H9 (cell line): Measurements from ENCODE around the gene EIF4E1B. TPM values are rescaled to one million over a fixed set of nuclear protein-coding genes. Genes with fewer than 3 reads are reported as not detected.

ENCODE experiments used
- DNase-seq: peaks from one replicate; pipeline ENCODE4 v3.0.0-alpha.2; 2017
- H2AFZ ChIP-seq: one replicate; pipeline ENCODE4 v1.6.1; 2013; ENCODE audit warnings: mild to moderate bottlenecking, low read length, control low read depth, moderate library complexity
- H2AK5ac ChIP-seq: 2 replicates; pipeline ENCODE4 v1.6.1; 2013; ENCODE audit warnings: low read length, control low read depth, mixed read lengths; ENCODE audit not compliant: insufficient read length
- H2BK120ac ChIP-seq: one replicate; pipeline ENCODE4 v1.6.1; 2013; ENCODE audit warnings: low read depth, mild to moderate bottlenecking, low read length, control low read depth, inconsistent platforms; ENCODE audit not compliant: poor library complexity, severe bottlenecking
- H2BK12ac ChIP-seq: 2 replicates; pipeline ENCODE4 v1.6.1; 2013; ENCODE audit warnings: low read length, control low read depth, mixed read lengths, low read depth; ENCODE audit not compliant: insufficient read length
- H2BK15ac ChIP-seq: 2 replicates; pipeline ENCODE4 v1.6.1; 2013; ENCODE audit warnings: low read depth, low read length, control low read depth
- H2BK20ac ChIP-seq: one replicate; pipeline ENCODE4 v1.6.1; 2013; ENCODE audit warnings: low read depth, mild to moderate bottlenecking, low read length, control low read depth, inconsistent platforms; ENCODE audit not compliant: poor library complexity, severe bottlenecking
- H2BK5ac ChIP-seq: 2 replicates; pipeline ENCODE4 v1.6.1; 2013; ENCODE audit warnings: low read length, control low read depth, mixed read lengths; ENCODE audit not compliant: insufficient read length
- H3K14ac ChIP-seq: 2 replicates; pipeline ENCODE4 v1.6.1; 2013; ENCODE audit warnings: low read length, control low read depth; ENCODE audit not compliant: insufficient read depth
- H3K18ac ChIP-seq: 2 replicates; pipeline ENCODE4 v1.6.1; 2013; ENCODE audit warnings: low read depth, mild to moderate bottlenecking, mixed read lengths, low read length, control low read depth; ENCODE audit not compliant: insufficient read length
- H3K23ac ChIP-seq: 2 replicates; pipeline ENCODE4 v1.6.1; 2013; ENCODE audit warnings: low read length, control low read depth, mixed read lengths, low read depth; ENCODE audit not compliant: insufficient read length
- H3K23me2 ChIP-seq: 2 replicates; pipeline ENCODE4 v1.6.1; 2013; ENCODE audit warnings: low read depth, mild to moderate bottlenecking, mixed read lengths, low read length, control low read depth; ENCODE audit not compliant: insufficient read length, poor library complexity, severe bottlenecking
- H3K27ac ChIP-seq: 2 replicates; pipeline ENCODE4 v1.5.1; 2013; ENCODE audit warnings: low read length, control low read depth, mixed read lengths, low read depth; ENCODE audit not compliant: insufficient read length
- H3K27me3 ChIP-seq: 2 replicates; pipeline ENCODE4 v1.6.1; 2013; ENCODE audit warnings: low read length, control low read depth, inconsistent platforms; ENCODE audit not compliant: insufficient read depth
- H3K4ac ChIP-seq: 2 replicates; pipeline ENCODE4 v1.6.1; 2013; ENCODE audit warnings: low read depth, mild to moderate bottlenecking, control low read depth, inconsistent platforms, low read length, moderate library complexity
- H3K4me1 ChIP-seq: 2 replicates; pipeline ENCODE4 v1.6.1; 2013; ENCODE audit warnings: low read length, control low read depth, inconsistent platforms; ENCODE audit not compliant: insufficient read depth
- H3K4me2 ChIP-seq: 2 replicates; pipeline ENCODE4 v1.6.1; 2013; ENCODE audit warnings: low read length, control low read depth, mixed read lengths; ENCODE audit not compliant: insufficient read length, insufficient read depth
- H3K56ac ChIP-seq: 2 replicates; pipeline ENCODE4 v1.6.1; 2013; ENCODE audit warnings: low read depth, mild to moderate bottlenecking, mixed read lengths, low read length, control low read depth; ENCODE audit not compliant: insufficient read length
- H3K79me1 ChIP-seq: 2 replicates; pipeline ENCODE4 v1.6.1; 2013; ENCODE audit warnings: low read depth, mild to moderate bottlenecking, moderate library complexity, low read length, control low read depth, inconsistent platforms; ENCODE audit not compliant: insufficient read depth, poor library complexity, severe bottlenecking
- H3K79me2 ChIP-seq: 2 replicates; pipeline ENCODE4 v1.6.1; 2013; ENCODE audit warnings: low read length, control low read depth, inconsistent platforms; ENCODE audit not compliant: insufficient read depth
- H3K9ac ChIP-seq: 2 replicates; pipeline ENCODE4 v1.6.1; 2013; ENCODE audit warnings: low read length, control low read depth, mixed read lengths; ENCODE audit not compliant: insufficient read length; ENCODE audit errors: extremely low read depth
- H3K9me3 ChIP-seq: one replicate; pipeline ENCODE4 v1.6.1; 2013; ENCODE audit warnings: low read depth, low read length, inconsistent platforms; ENCODE audit not compliant: control insufficient read depth
- H3T11ph ChIP-seq: one replicate; pipeline ENCODE4 v1.6.1; 2013; ENCODE audit warnings: mild to moderate bottlenecking, low read length, control low read depth, inconsistent platforms
- H4K20me1 ChIP-seq: one replicate; pipeline ENCODE4 v1.6.1; 2013; ENCODE audit not compliant: control insufficient read depth, insufficient read length, insufficient read depth
- H4K5ac ChIP-seq: 2 replicates; pipeline ENCODE4 v1.6.1; 2013; ENCODE audit warnings: low read depth, mild to moderate bottlenecking, mixed read lengths, low read length, control low read depth; ENCODE audit not compliant: insufficient read length
- H4K8ac ChIP-seq: replicated peaks from 2 replicates; pipeline ENCODE4 v1.6.1; 2013; ENCODE audit warnings: low read length, control low read depth, mixed read lengths, low read depth; ENCODE audit not compliant: insufficient read length
- H4K91ac ChIP-seq: 2 replicates; pipeline ENCODE4 v1.6.1; 2013; ENCODE audit warnings: low read depth, mild to moderate bottlenecking, moderate library complexity, mixed read lengths, low read length, control low read depth; ENCODE audit not compliant: insufficient read length
- H3K27ac Mint-ChIP-seq, 3 experiments: 2 replicates in 2 of 3; 3 replicates in 1 of 3; pipeline ENCODE4 v1.8.0; 2020 to 2021; ENCODE audit warnings: mixed read lengths in 3 of 3, mild to moderate bottlenecking in 1 of 3, moderate library complexity in 1 of 3
- H3K27me3 Mint-ChIP-seq: 2 replicates; pipeline ENCODE4 v1.8.0; 2021; ENCODE audit warnings: low read depth, mild to moderate bottlenecking, moderate library complexity, mixed read lengths
- H3K36me3 Mint-ChIP-seq, 3 experiments: 2 replicates in 2 of 3; 3 replicates in 1 of 3; pipeline ENCODE4 v1.8.0; 2020 to 2021; ENCODE audit warnings: low read depth in 3 of 3, mixed read lengths in 3 of 3; ENCODE audit not compliant: insufficient read depth in 1 of 3
- H3K4me1 Mint-ChIP-seq, 2 experiments: 2 replicates each; pipeline ENCODE4 v1.8.0; 2020; ENCODE audit warnings: mixed read lengths in 2 of 2
- H3K4me3 Mint-ChIP-seq, 2 experiments: 2 replicates in 1 of 2; 3 replicates in 1 of 2; pipeline ENCODE4 v1.8.0; 2020 to 2021; ENCODE audit warnings: mild to moderate bottlenecking in 2 of 2, mixed read lengths in 2 of 2, moderate library complexity in 1 of 2
- H3K9me3 Mint-ChIP-seq, 2 experiments: 2 replicates in 1 of 2; 3 replicates in 1 of 2; pipeline ENCODE4 v1.8.0; 2020; ENCODE audit warnings: mild to moderate bottlenecking in 2 of 2, mixed read lengths in 2 of 2, moderate library complexity in 1 of 2
- WGBS: extraction: QIAGEN DNeasy Blood & Tissue Kit; methylation state at CpG from one replicate; pipeline ENCODE4 v1.1.7; 2013; ENCODE audit warnings: missing lambda C conversion rate, low lambda C conversion rate, mixed read lengths; ENCODE audit not compliant: insufficient read length; ENCODE audit errors: extremely low coverage; 5-methylcytosine and 5-hydroxymethylcytosine counted together
- long read RNA-seq: library from polyadenylated mRNA; unstranded; transcript quantifications from one replicate; pipeline ENCODE4 v2.0.0, GENCODE V29; 2020
- total RNA-seq: library from RNA; stranded (reverse); gene quantifications from 2 replicates; pipeline ENCODE4 v1.2.1, GENCODE V29; 2021
- TF ChIP-seq, protein P1 (sequence below): fragments of 200-600 bp; sonication (generic); conservative IDR thresholded peaks from 3 replicates; pipeline ENCODE4 v1.8.0; 2021; ENCODE audit warnings: antibody characterized with exemption, mild to moderate bottlenecking

EIF4E1B gene, protein sequence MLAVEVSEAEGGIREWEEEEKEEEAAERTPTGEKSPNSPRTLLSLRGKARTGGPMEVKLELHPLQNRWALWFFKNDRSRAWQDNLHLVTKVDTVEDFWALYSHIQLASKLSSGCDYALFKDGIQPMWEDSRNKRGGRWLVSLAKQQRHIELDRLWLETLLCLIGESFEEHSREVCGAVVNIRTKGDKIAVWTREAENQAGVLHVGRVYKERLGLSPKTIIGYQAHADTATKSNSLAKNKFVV
- 1.3 and 1.8 TPM in 2 replicates for total RNA-seq
- long read RNA-seq, partial matches to known transcripts = 0 of 8 reads
- long read RNA-seq, other reads (novel, unspliced or antisense) = 8 of 8 reads

GRCh38 chr5:176629853-176630680, at the start of gene EIF4E1B, which contains the start of gene SNCB:
Gene EIF4E1B, plus strand, starts transcription at chr5:176630675. Its CDS starts 12,113 bp downstream, at chr5:176642788.
Gene SNCB, minus strand, starts transcription at chr5:176630534. Its CDS starts 880 bp downstream, at chr5:176629654.
- H3K4me2 ChIP-seq = peak within 1 kb of the TSS; percentile 93
- no peak within 1 kb of the TSS for H4K91ac ChIP-seq
- peaks cover 24 to 44% of the 10 kb centered on the region in 2 experiments for H3K4me1 Mint-ChIP-seq
- H2BK12ac ChIP-seq = no peak within 1 kb of the TSS
- H3K23ac ChIP-seq = no peak within 1 kb of the TSS
- H3K27ac Mint-ChIP-seq = 0 out of 7 replicates have a peak within 1 kb of the TSS, but pooled peaks of 1 of the 3 experiments have one; percentile 2
- H3T11ph ChIP-seq = no peak within 1 kb of the TSS
- no peak within 1 kb of the TSS for H2BK15ac ChIP-seq
- peaks cover 6% of the 10 kb centered on the region; the same call in 1 of the 2 replicates for H3K27me3 ChIP-seq
- H3K56ac ChIP-seq = no peak within 1 kb of the TSS
- H2AK5ac ChIP-seq = no peak within 1 kb of the TSS
- WGBS = no CpG with 5 or more reads among the region's 94 CpGs
- no peaks in the 10 kb centered on the region for H3K9me3 ChIP-seq
- H3K9me3 Mint-ChIP-seq = peaks cover 0 to 3% of the 10 kb centered on the region in 2 experiments; a peak in 2 of 5 replicates
- H2BK5ac ChIP-seq = no peak within 1 kb of the TSS
- no peak within 1 kb of the TSS for H2AFZ ChIP-seq
- H4K5ac ChIP-seq = no peak within 1 kb of the TSS
- peak; percentile 71 for DNase-seq
- H3K23me2 ChIP-seq = peaks cover 8% of the 10 kb centered on the region
- H3K14ac ChIP-seq = no peak within 1 kb of the TSS
- H3K27me3 Mint-ChIP-seq = peaks cover 84% of the 10 kb centered on the region
- peak within 1 kb of the TSS; percentile 59 to 86 for H3K4me3 Mint-ChIP-seq
- H4K8ac ChIP-seq = no peak within 1 kb of the TSS
- H3K4ac ChIP-seq = no peak within 1 kb of the TSS
- no peak within 1 kb of the TSS for H3K9ac ChIP-seq
- H3K79me1 ChIP-seq = no peaks in the 10 kb centered on the region
- no peaks in the 10 kb centered on the region for H4K20me1 ChIP-seq
- H3K79me2 ChIP-seq = no peaks in the 10 kb centered on the region
- no peak within 1 kb of the TSS for H2BK120ac ChIP-seq
- H3K18ac ChIP-seq = no peak within 1 kb of the TSS
- no peak within 1 kb of the TSS for H3K27ac ChIP-seq
- TF ChIP-seq, protein P1, sequence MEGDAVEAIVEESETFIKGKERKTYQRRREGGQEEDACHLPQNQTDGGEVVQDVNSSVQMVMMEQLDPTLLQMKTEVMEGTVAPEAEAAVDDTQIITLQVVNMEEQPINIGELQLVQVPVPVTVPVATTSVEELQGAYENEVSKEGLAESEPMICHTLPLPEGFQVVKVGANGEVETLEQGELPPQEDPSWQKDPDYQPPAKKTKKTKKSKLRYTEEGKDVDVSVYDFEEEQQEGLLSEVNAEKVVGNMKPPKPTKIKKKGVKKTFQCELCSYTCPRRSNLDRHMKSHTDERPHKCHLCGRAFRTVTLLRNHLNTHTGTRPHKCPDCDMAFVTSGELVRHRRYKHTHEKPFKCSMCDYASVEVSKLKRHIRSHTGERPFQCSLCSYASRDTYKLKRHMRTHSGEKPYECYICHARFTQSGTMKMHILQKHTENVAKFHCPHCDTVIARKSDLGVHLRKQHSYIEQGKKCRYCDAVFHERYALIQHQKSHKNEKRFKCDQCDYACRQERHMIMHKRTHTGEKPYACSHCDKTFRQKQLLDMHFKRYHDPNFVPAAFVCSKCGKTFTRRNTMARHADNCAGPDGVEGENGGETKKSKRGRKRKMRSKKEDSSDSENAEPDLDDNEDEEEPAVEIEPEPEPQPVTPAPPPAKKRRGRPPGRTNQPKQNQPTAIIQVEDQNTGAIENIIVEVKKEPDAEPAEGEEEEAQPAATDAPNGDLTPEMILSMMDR = no peak
- H3K36me3 Mint-ChIP-seq = peaks cover 0 to 3% (median 0%) of the 10 kb centered on the region in 3 experiments; a peak in 3 of 7 replicates
- H2BK20ac ChIP-seq = no peak within 1 kb of the TSS
- H3K4me1 ChIP-seq = no peaks in the 10 kb centered on the region
